Thymus (tissue), 11 donors: ENCODE data around the gene IL1R2. TPM values are rescaled to one million over a fixed set of nuclear protein-coding genes. Genes with fewer than 3 reads are reported as not detected.
A peak's percentile ranks its signal among the peaks of the same experiment; 100 is the strongest.

Experiments
- DNase-seq, 9 donors: peaks; one replicate each; pipeline ENCODE4 v3.0.0-alpha.2; 2013; ENCODE audit warnings: low spot score in 9 of 9, low read depth in 6 of 9, missing footprints in 1 of 9
- H3K27ac ChIP-seq, 2 donors: one replicate each; pipeline ENCODE4 v1.5.1; 2013; ENCODE audit warnings: control low read depth in 1 of 2, low read depth in 1 of 2, low read length in 1 of 2, mild to moderate bottlenecking in 1 of 2, moderate library complexity in 1 of 2
- H3K27me3 ChIP-seq, 2 donors: one replicate each; pipeline ENCODE4 v1.5.1; 2013; ENCODE audit warnings: low read length in 1 of 2; ENCODE audit not compliant: control insufficient read depth in 2 of 2, insufficient read depth in 1 of 2
- H3K36me3 ChIP-seq, 2 donors: one replicate each; pipeline ENCODE4 v1.5.1; 2013; ENCODE audit warnings: low read length in 1 of 2, mild to moderate bottlenecking in 1 of 2, moderate library complexity in 1 of 2; ENCODE audit not compliant: control insufficient read depth in 2 of 2, insufficient read depth in 2 of 2
- H3K4me1 ChIP-seq, 2 donors: one replicate each; pipeline ENCODE4 v1.5.1; 2013; ENCODE audit warnings: low read length in 2 of 2; ENCODE audit not compliant: control insufficient read depth in 2 of 2, insufficient read depth in 2 of 2
- H3K4me3 ChIP-seq, 2 donors: one replicate each; pipeline ENCODE4 v1.5.1; 2013; ENCODE audit warnings: low read length in 2 of 2, control low read depth in 1 of 2, mild to moderate bottlenecking in 1 of 2
- H3K9me3 ChIP-seq, 2 donors: one replicate each; pipeline ENCODE4 v1.5.1; 2013; ENCODE audit warnings: low read length in 1 of 2, mild to moderate bottlenecking in 1 of 2; ENCODE audit not compliant: control insufficient read depth in 2 of 2, insufficient read depth in 1 of 2
- WGBS: extraction: QIAGEN DNeasy Blood & Tissue Kit; methylation state at CpG from one replicate; pipeline ENCODE4 v1.1.7; 2013; 5-methylcytosine and 5-hydroxymethylcytosine counted together
- polyA plus RNA-seq: library from polyadenylated mRNA; stranded (reverse); fragments of 200-250 nt; gene quantifications from one replicate; pipeline ENCODE4 v1.2.3, GENCODE V29; 2013
- total RNA-seq: library from RNA; stranded (reverse); fragments of 120-200 nt; gene quantifications from one replicate; pipeline ENCODE4 v1.2.4, GENCODE V29; 2013
- donor health status: healthy.

The IL1R2 gene
- total and polyA plus RNA-seq, 2 donors: 4.9 to 67.3 TPM

DNA sequence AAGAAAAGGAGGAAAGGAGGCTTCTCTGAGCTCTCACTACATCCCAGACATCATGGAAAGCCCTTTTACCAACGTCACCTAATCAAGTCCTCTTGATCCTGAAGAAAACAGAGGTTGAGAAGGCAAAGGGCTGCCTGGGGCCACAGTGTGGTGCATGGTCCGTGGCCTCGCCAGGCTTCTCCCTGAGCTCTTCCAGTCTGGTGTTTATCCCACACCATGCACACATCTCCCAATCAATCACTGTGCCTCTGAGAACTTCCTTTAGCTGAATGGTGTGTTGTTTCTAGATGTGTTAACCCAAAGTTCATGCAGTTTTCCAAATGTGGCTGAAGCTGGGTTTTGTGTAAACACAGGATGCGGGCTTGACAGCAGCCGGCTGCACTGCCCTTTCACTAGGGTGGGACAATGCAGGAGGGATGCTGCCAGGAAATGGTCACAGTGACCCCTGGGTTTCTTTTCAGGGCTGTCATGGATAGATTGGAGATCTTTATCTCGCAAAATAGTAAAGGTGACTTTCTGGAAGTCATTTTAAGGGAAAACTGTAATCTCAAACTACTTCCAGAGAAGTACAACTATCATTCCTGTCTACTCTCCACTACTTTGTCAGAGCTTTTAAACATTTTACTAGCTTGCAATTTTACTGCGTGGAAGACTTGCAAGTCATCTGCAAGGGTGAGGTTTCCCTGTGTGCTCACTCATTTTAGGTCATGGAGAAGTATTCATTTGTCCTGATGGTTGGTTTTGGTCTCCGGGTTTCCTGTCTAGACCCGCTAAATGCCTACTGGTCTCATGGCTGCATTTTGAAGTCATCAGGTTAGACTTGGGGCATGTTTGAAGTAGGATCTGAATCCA is 54.6 kb downstream of the IL1R2 start:
- Histone ChIP-seq H3K4me3 (no peak overlapping the region), H3K36me3 (no peaks in the 10 kb centered on the region), H3K27ac (no peak overlapping the region), H3K9me3 (no peaks in the 10 kb centered on the region), H3K4me1 (no peaks in the 10 kb centered on the region), H3K27me3 (peaks cover 0 to 8% of the 10 kb centered on the region in 2 donors)
- no peak for DNase-seq
- whole genome bisulfite sequencing: 73% methylated on average over 9 of the region's 9 CpGs

DNA sequence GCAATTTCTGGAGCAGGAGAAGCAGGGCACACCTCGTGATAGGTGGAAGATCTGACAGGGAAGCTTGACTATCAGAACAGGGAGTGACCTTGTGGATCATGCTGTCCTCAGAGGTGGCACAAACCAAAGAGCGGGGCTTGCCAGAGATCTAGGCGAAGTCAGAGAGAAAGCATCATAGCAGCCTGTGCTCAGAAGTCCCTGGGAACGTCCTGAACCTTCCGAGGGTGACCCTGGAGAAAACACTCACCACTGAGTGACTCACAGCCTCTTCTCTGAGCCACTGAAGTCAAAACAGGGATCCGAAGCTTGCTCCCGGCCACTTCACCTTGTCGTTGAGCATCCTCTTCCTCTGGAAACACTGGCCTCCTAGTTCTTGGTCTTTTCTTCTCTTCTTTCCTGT is 56.7 kb downstream of the IL1R2 start:
- WGBS: 99% methylated on average over 8 of the region's 8 CpGs
- no peak overlapping the region for H3K27ac ChIP-seq
- no peak overlapping the region for H3K4me3 ChIP-seq
- DNase-seq: no peak
- peaks cover 0 to 8% of the 10 kb centered on the region in 2 donors for H3K27me3 ChIP-seq
- H3K36me3 ChIP-seq: no peaks in the 10 kb centered on the region
- H3K9me3 ChIP-seq: no peaks in the 10 kb centered on the region
- H3K4me1 ChIP-seq: no peaks in the 10 kb centered on the region

DNA sequence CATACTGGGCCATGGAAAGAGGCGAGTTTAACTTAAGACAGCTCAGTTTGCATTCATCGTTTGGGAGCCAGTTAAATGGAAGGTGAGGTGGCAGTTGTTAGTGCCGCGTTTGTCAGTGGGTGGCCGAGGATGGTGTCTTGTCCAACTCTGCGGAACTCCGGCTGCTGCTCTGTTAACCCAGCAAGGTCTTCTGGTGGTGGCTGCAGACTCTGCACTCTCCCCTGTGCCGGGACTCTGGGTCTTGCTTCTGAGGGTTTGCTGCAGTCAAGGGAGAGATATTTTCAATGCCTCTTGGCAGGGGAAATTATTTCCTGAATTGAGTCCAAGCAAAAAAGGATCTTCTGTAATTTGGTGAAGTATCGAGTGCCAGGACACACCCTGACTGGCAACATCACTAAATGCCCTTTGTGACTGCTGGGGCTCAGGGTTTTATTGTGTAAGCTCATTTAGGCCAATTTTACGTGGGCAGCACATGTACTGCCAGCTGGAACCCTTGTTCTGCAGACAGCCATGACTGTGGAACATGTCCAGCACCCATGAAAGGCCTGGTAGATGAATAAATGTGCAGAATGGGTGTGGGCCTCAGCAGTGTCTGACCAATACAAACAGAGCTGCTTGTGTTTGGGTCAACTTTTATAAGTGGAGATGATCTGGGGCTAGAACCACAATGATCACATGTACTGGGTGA is 58.1 kb downstream of the IL1R2 start:
- no peak for DNase-seq
- H3K4me3 ChIP-seq: no peak overlapping the region
- H3K27ac ChIP-seq: peak overlapping the region in 1 of 2 donors; percentile 18
- no peaks in the 10 kb centered on the region for H3K9me3 ChIP-seq
- H3K36me3 ChIP-seq: no peaks in the 10 kb centered on the region
- H3K4me1 ChIP-seq: no peaks in the 10 kb centered on the region
- 92% methylated on average over 10 of the region's 10 CpGs for WGBS
- H3K27me3 ChIP-seq: peaks cover 0 to 8% of the 10 kb centered on the region in 2 donors

DNA sequence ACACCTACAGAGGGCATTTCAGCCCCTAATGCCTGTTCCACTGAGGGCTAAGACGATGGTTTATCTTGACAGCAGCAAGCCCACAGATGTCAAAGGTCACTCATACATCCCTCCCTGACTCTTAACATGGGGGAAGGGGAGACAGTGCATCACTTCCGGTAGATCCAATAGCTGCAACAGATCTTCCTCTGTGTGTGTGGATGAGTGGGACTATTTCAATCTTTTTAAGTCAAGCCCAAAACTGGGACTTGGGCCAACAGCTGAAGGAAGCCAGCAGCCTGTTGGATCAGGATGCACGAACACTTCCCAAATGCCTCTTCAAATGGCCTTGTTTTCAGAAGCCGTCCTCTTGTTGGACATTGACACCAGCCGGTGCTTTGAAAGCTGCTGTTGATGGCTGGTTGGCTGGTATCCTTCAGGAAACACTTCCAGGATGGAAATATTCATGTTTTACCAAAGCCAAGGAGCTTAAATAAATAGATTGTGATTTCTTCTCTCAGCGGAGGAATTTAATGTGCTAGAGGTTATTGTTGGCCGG is 59.2 kb downstream of the IL1R2 start:
- no peaks in the 10 kb centered on the region for H3K36me3 ChIP-seq
- H3K27ac ChIP-seq: peak overlapping the region in 1 of 2 donors; percentile 53
- 91% methylated on average over 7 of the region's 7 CpGs for WGBS
- peaks cover 0 to 4% of the 10 kb centered on the region in 2 donors for H3K27me3 ChIP-seq
- H3K4me3 ChIP-seq: no peak overlapping the region
- no peaks in the 10 kb centered on the region for H3K9me3 ChIP-seq
- H3K4me1 ChIP-seq: no peaks in the 10 kb centered on the region
- no peak for DNase-seq

DNA sequence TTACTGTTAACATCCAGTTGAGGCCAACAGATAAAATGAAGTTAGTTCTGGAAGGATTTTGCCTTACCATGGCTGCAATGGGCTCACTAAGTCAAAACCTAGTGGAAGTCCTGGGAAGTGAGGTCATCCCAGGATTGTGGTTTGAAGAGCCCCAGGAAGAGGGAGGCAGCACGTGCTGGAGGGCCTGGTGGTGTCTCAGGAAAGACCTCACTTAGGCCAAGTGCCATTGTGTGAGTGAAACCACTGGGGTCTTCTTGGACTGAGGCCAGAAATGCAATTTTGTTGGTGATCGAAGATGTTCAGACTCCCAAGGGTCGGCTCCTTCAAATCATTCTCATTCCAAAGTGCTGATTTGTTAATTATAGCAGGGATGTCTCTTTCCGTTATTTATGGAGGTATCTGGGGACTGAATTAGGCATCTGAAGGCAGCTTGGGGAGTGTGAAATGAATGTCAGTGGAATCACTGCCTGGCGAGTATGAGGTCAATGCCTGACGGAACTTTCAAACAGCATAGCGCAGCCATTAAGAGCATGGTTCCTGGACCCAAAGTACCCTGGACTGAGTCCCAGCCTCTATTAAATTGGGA is 60.0 kb downstream of the IL1R2 start:
- H3K9me3 ChIP-seq: no peaks in the 10 kb centered on the region
- no peak overlapping the region for H3K4me3 ChIP-seq
- 95% methylated on average over 7 of the region's 7 CpGs for WGBS
- H3K4me1 ChIP-seq: no peaks in the 10 kb centered on the region
- no peak for DNase-seq
- no peak overlapping the region for H3K27ac ChIP-seq
- H3K36me3 ChIP-seq: no peaks in the 10 kb centered on the region
- H3K27me3 ChIP-seq: no peaks in the 10 kb centered on the region

DNA sequence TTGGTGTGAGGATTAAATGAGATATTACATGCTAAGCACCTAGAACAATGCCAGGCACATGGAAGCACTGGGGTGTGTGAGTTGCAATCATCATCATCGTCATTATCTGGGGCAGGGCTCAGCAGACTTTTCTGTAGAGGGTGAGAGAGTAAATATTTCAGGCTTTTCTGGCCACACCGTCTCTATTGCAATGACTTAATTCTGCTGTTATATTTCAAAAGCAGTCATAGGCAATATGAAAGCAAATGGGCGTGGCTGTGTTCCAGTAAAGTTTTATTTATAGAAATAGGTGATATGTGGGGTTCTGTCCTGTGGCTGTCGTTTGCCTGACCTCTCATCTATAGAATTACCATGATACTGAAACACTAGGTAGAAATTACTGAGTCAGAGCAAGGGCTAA is 60.6 kb downstream of the IL1R2 start:
- 96% methylated on average over 4 of the region's 4 CpGs for WGBS

DNA sequence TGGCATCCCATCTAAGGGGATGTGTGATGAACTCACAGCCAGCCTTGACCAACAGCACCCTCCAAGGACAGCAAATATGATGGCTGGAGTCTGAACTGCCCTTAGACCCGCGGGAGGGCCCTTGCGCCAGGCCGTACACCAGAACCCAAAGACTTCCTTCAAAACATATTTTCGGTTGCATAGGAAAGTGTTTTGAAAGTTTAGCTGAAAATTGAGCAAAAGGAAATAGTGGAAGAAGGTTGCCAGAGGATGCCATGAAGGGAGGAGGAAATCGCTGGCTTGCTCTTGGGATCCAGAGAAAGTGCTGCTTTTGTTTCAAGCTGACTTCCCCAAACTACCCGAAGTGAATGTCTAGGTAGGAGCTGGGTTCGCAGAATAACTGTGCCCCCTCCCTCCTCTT is 61.3 kb downstream of the IL1R2 start:
- 83% methylated on average over 8 of the region's 8 CpGs for WGBS
- H3K36me3 ChIP-seq: no peaks in the 10 kb centered on the region
- H3K27ac ChIP-seq: no peak overlapping the region
- no peak overlapping the region for H3K4me3 ChIP-seq
- DNase-seq: no peak
- H3K4me1 ChIP-seq: no peaks in the 10 kb centered on the region
- H3K27me3 ChIP-seq: no peaks in the 10 kb centered on the region
- H3K9me3 ChIP-seq: no peaks in the 10 kb centered on the region

More for the DNA sequence above, 60.6 kb downstream of the IL1R2 start:
- no peaks in the 10 kb centered on the region for H3K27me3 ChIP-seq
- DNase-seq: no peak
- H3K9me3 ChIP-seq: no peaks in the 10 kb centered on the region
- no peak overlapping the region for H3K27ac ChIP-seq
- H3K4me1 ChIP-seq: no peaks in the 10 kb centered on the region
- H3K36me3 ChIP-seq: no peaks in the 10 kb centered on the region
- H3K4me3 ChIP-seq: no peak overlapping the region

DNA sequence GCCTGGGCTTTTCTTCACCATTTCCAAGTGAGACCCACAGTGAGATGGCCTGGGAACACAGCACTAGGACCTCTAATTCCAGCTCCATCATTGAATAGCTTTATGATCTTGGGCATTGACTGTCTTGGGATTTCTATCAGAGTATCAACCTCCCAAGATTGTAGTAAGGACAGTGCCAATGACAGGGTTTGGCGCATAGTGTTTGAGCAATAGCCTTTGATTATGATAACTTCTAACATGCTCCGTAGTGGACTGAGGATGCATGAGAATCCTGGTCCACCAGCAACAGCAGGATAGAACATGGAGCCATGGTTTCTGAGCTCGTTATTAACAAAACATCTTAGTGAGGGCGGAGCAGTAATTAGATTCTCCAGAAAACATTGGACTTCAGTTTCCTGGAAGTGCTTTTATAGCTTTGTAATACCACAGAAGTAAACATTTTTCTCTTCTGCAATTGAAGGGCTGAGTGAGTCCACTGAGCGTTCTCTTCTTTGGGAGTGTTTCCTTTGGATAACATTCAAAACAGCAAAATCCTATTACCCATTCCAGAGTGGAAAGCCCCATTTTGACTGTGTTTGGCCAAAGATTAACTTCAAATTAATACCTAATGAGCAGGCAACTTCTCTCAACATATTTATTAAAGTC is 63.7 kb downstream of the IL1R2 start:
- Histone ChIP-seq H3K4me3 (no peak overlapping the region), H3K27me3 (no peaks in the 10 kb centered on the region), H3K27ac (peak overlapping the region in 1 of 2 donors; percentile 26), H3K4me1 (no peaks in the 10 kb centered on the region), H3K9me3 (no peaks in the 10 kb centered on the region), H3K36me3 (no peaks in the 10 kb centered on the region)
- DNase-seq: no peak
- WGBS: 94% methylated on average over 5 of the region's 5 CpGs
